H9 (cell line): Measurements from ENCODE around the gene CYP24A1. TPM values are rescaled to one million over a fixed set of nuclear protein-coding genes. Genes with fewer than 3 reads are reported as not detected.
A peak's percentile ranks its signal among the peaks of the same experiment; 100 is the strongest.

Experiments
- DNase-seq: peaks from one replicate; pipeline ENCODE4 v3.0.0-alpha.2; 2017
- H2AFZ ChIP-seq: one replicate; pipeline ENCODE4 v1.6.1; 2013; ENCODE audit warnings: mild to moderate bottlenecking, low read length, control low read depth, moderate library complexity
- H2AK5ac ChIP-seq: 2 replicates; pipeline ENCODE4 v1.6.1; 2013; ENCODE audit warnings: low read length, control low read depth, mixed read lengths; ENCODE audit not compliant: insufficient read length
- H2BK120ac ChIP-seq: one replicate; pipeline ENCODE4 v1.6.1; 2013; ENCODE audit warnings: low read depth, mild to moderate bottlenecking, low read length, control low read depth, inconsistent platforms; ENCODE audit not compliant: poor library complexity, severe bottlenecking
- H2BK12ac ChIP-seq: 2 replicates; pipeline ENCODE4 v1.6.1; 2013; ENCODE audit warnings: low read length, control low read depth, mixed read lengths, low read depth; ENCODE audit not compliant: insufficient read length
- H2BK15ac ChIP-seq: 2 replicates; pipeline ENCODE4 v1.6.1; 2013; ENCODE audit warnings: low read depth, low read length, control low read depth
- H2BK20ac ChIP-seq: one replicate; pipeline ENCODE4 v1.6.1; 2013; ENCODE audit warnings: low read depth, mild to moderate bottlenecking, low read length, control low read depth, inconsistent platforms; ENCODE audit not compliant: poor library complexity, severe bottlenecking
- H2BK5ac ChIP-seq: 2 replicates; pipeline ENCODE4 v1.6.1; 2013; ENCODE audit warnings: low read length, control low read depth, mixed read lengths; ENCODE audit not compliant: insufficient read length
- H3K14ac ChIP-seq: 2 replicates; pipeline ENCODE4 v1.6.1; 2013; ENCODE audit warnings: low read length, control low read depth; ENCODE audit not compliant: insufficient read depth
- H3K18ac ChIP-seq: 2 replicates; pipeline ENCODE4 v1.6.1; 2013; ENCODE audit warnings: low read depth, mild to moderate bottlenecking, mixed read lengths, low read length, control low read depth; ENCODE audit not compliant: insufficient read length
- H3K23ac ChIP-seq: 2 replicates; pipeline ENCODE4 v1.6.1; 2013; ENCODE audit warnings: low read length, control low read depth, mixed read lengths, low read depth; ENCODE audit not compliant: insufficient read length
- H3K23me2 ChIP-seq: 2 replicates; pipeline ENCODE4 v1.6.1; 2013; ENCODE audit warnings: low read depth, mild to moderate bottlenecking, mixed read lengths, low read length, control low read depth; ENCODE audit not compliant: insufficient read length, poor library complexity, severe bottlenecking
- H3K27ac ChIP-seq: 2 replicates; pipeline ENCODE4 v1.5.1; 2013; ENCODE audit warnings: low read length, control low read depth, mixed read lengths, low read depth; ENCODE audit not compliant: insufficient read length
- H3K27me3 ChIP-seq: 2 replicates; pipeline ENCODE4 v1.6.1; 2013; ENCODE audit warnings: low read length, control low read depth, inconsistent platforms; ENCODE audit not compliant: insufficient read depth
- H3K4ac ChIP-seq: 2 replicates; pipeline ENCODE4 v1.6.1; 2013; ENCODE audit warnings: low read depth, mild to moderate bottlenecking, control low read depth, inconsistent platforms, low read length, moderate library complexity
- H3K4me1 ChIP-seq: 2 replicates; pipeline ENCODE4 v1.6.1; 2013; ENCODE audit warnings: low read length, control low read depth, inconsistent platforms; ENCODE audit not compliant: insufficient read depth
- H3K4me2 ChIP-seq: 2 replicates; pipeline ENCODE4 v1.6.1; 2013; ENCODE audit warnings: low read length, control low read depth, mixed read lengths; ENCODE audit not compliant: insufficient read length, insufficient read depth
- H3K56ac ChIP-seq: 2 replicates; pipeline ENCODE4 v1.6.1; 2013; ENCODE audit warnings: low read depth, mild to moderate bottlenecking, mixed read lengths, low read length, control low read depth; ENCODE audit not compliant: insufficient read length
- H3K79me1 ChIP-seq: 2 replicates; pipeline ENCODE4 v1.6.1; 2013; ENCODE audit warnings: low read depth, mild to moderate bottlenecking, moderate library complexity, low read length, control low read depth, inconsistent platforms; ENCODE audit not compliant: insufficient read depth, poor library complexity, severe bottlenecking
- H3K79me2 ChIP-seq: 2 replicates; pipeline ENCODE4 v1.6.1; 2013; ENCODE audit warnings: low read length, control low read depth, inconsistent platforms; ENCODE audit not compliant: insufficient read depth
- H3K9ac ChIP-seq: 2 replicates; pipeline ENCODE4 v1.6.1; 2013; ENCODE audit warnings: low read length, control low read depth, mixed read lengths; ENCODE audit not compliant: insufficient read length; ENCODE audit errors: extremely low read depth
- H3K9me3 ChIP-seq: one replicate; pipeline ENCODE4 v1.6.1; 2013; ENCODE audit warnings: low read depth, low read length, inconsistent platforms; ENCODE audit not compliant: control insufficient read depth
- H3T11ph ChIP-seq: one replicate; pipeline ENCODE4 v1.6.1; 2013; ENCODE audit warnings: mild to moderate bottlenecking, low read length, control low read depth, inconsistent platforms
- H4K20me1 ChIP-seq: one replicate; pipeline ENCODE4 v1.6.1; 2013; ENCODE audit not compliant: control insufficient read depth, insufficient read length, insufficient read depth
- H4K5ac ChIP-seq: 2 replicates; pipeline ENCODE4 v1.6.1; 2013; ENCODE audit warnings: low read depth, mild to moderate bottlenecking, mixed read lengths, low read length, control low read depth; ENCODE audit not compliant: insufficient read length
- H4K8ac ChIP-seq: replicated peaks from 2 replicates; pipeline ENCODE4 v1.6.1; 2013; ENCODE audit warnings: low read length, control low read depth, mixed read lengths, low read depth; ENCODE audit not compliant: insufficient read length
- H4K91ac ChIP-seq: 2 replicates; pipeline ENCODE4 v1.6.1; 2013; ENCODE audit warnings: low read depth, mild to moderate bottlenecking, moderate library complexity, mixed read lengths, low read length, control low read depth; ENCODE audit not compliant: insufficient read length
- H3K27ac Mint-ChIP-seq, 3 experiments: 2 replicates in 2 of 3; 3 replicates in 1 of 3; pipeline ENCODE4 v1.8.0; 2020 to 2021; ENCODE audit warnings: mixed read lengths in 3 of 3, mild to moderate bottlenecking in 1 of 3, moderate library complexity in 1 of 3
- H3K27me3 Mint-ChIP-seq: 2 replicates; pipeline ENCODE4 v1.8.0; 2021; ENCODE audit warnings: low read depth, mild to moderate bottlenecking, moderate library complexity, mixed read lengths
- H3K36me3 Mint-ChIP-seq, 3 experiments: 2 replicates in 2 of 3; 3 replicates in 1 of 3; pipeline ENCODE4 v1.8.0; 2020 to 2021; ENCODE audit warnings: low read depth in 3 of 3, mixed read lengths in 3 of 3; ENCODE audit not compliant: insufficient read depth in 1 of 3
- H3K4me1 Mint-ChIP-seq, 2 experiments: 2 replicates each; pipeline ENCODE4 v1.8.0; 2020; ENCODE audit warnings: mixed read lengths in 2 of 2
- H3K4me3 Mint-ChIP-seq, 2 experiments: 2 replicates in 1 of 2; 3 replicates in 1 of 2; pipeline ENCODE4 v1.8.0; 2020 to 2021; ENCODE audit warnings: mild to moderate bottlenecking in 2 of 2, mixed read lengths in 2 of 2, moderate library complexity in 1 of 2
- H3K9me3 Mint-ChIP-seq, 2 experiments: 2 replicates in 1 of 2; 3 replicates in 1 of 2; pipeline ENCODE4 v1.8.0; 2020; ENCODE audit warnings: mild to moderate bottlenecking in 2 of 2, mixed read lengths in 2 of 2, moderate library complexity in 1 of 2
- CTCF ChIP-seq: fragments of 200-600 bp; sonication (generic); conservative IDR thresholded peaks from 3 replicates; pipeline ENCODE4 v1.8.0; 2021; ENCODE audit warnings: antibody characterized with exemption, mild to moderate bottlenecking
- WGBS: extraction: QIAGEN DNeasy Blood & Tissue Kit; methylation state at CpG from one replicate; pipeline ENCODE4 v1.1.7; 2013; ENCODE audit warnings: missing lambda C conversion rate, low lambda C conversion rate, mixed read lengths; ENCODE audit not compliant: insufficient read length; ENCODE audit errors: extremely low coverage; 5-methylcytosine and 5-hydroxymethylcytosine counted together
- total RNA-seq: library from RNA; stranded (reverse); gene quantifications from 2 replicates; pipeline ENCODE4 v1.2.1, GENCODE V29; 2021

Gene CYP24A1
- total RNA-seq, 1 experiment from 2014 or later = not detected

- no peaks in the 10 kb centered on the region for H3K9me3 ChIP-seq
- no peaks in the 10 kb centered on the region for H3K4me1 ChIP-seq
- H3K56ac ChIP-seq = no peak overlapping the region
- peaks cover 3% of the 10 kb centered on the region for H3K27me3 Mint-ChIP-seq
- peak overlapping the region in 2 of 3 experiments; percentile 42 to 52; a peak in 2 of 7 replicates for H3K27ac Mint-ChIP-seq
- no peak overlapping the region for H4K91ac ChIP-seq
- H2BK12ac ChIP-seq = no peak overlapping the region
- H3K79me1 ChIP-seq = no peaks in the 10 kb centered on the region
- H3K36me3 Mint-ChIP-seq = no peaks in the 10 kb centered on the region
- no peak overlapping the region for H3K4me2 ChIP-seq
- no peak overlapping the region for H3T11ph ChIP-seq
- H3K23ac ChIP-seq = no peak overlapping the region
- H3K4me1 Mint-ChIP-seq = peaks cover 9 to 12% of the 10 kb centered on the region in 2 experiments
- no peaks in the 10 kb centered on the region for H3K79me2 ChIP-seq
- H4K20me1 ChIP-seq = no peaks in the 10 kb centered on the region
- no peak overlapping the region for H2BK15ac ChIP-seq
- no peak overlapping the region for H3K14ac ChIP-seq
- no peak for DNase-seq
- no peak overlapping the region for H2AFZ ChIP-seq
- H3K23me2 ChIP-seq = no peaks in the 10 kb centered on the region
- no peak overlapping the region for H3K4me3 Mint-ChIP-seq
- no CpG with 5 or more reads among the region's 13 CpGs for WGBS
- H3K27me3 ChIP-seq = no peaks in the 10 kb centered on the region
- H4K5ac ChIP-seq = no peak overlapping the region
- H3K18ac ChIP-seq = no peak overlapping the region
- H3K4ac ChIP-seq = no peak overlapping the region
- no peaks in the 10 kb centered on the region for H3K9me3 Mint-ChIP-seq
- no peak overlapping the region for H2BK5ac ChIP-seq
- H2AK5ac ChIP-seq = no peak overlapping the region
- no peak overlapping the region for H4K8ac ChIP-seq
- no peak overlapping the region for H2BK120ac ChIP-seq
- peak; percentile 53; the same call in 2 of the 3 replicates for TF ChIP-seq CTCF
- H2BK20ac ChIP-seq = no peak overlapping the region
- H3K27ac ChIP-seq = no peak overlapping the region
- no peak overlapping the region for H3K9ac ChIP-seq
Observed at GRCh38 chr20:54197621-54198604, 24.1 kb upstream of the CYP24A1 start.
